Bronchial epithelial cell (primary cell): ENCODE data around the gene SPATA13. TPM values are rescaled to one million over a fixed set of nuclear protein-coding genes. Genes with fewer than 3 reads are reported as not detected.

ENCODE experiments used
- DNase-seq: peaks from one replicate; pipeline ENCODE4 v3.0.0-alpha.2; 2010; ENCODE audit warnings: low read depth
- FAIRE-seq: peaks from 2 replicates; lab custom pipeline; 2011; peaks lifted over from hg19 to GRCh38; lab: Jason Lieb, UNC
- H3K27me3 ChIP-seq: 2 replicates; pipeline ENCODE4 v1.5.1; 2011; ENCODE audit warnings: low read length; ENCODE audit not compliant: control insufficient read depth, insufficient read depth
- H3K36me3 ChIP-seq: 2 replicates; pipeline ENCODE4 v1.5.1; 2011; ENCODE audit warnings: low read length; ENCODE audit not compliant: control insufficient read depth, insufficient read depth
- H3K4me3 ChIP-seq: 2 replicates; pipeline ENCODE4 v1.5.1; 2011; ENCODE audit warnings: mild to moderate bottlenecking, low read depth, low read length, control low read depth
- total RNA-seq: library from RNA; depleted of rRNA; stranded (reverse); fragments of >200 nt; gene quantifications from 2 replicates; pipeline ENCODE4 v1.2.1, GENCODE V29; 2014
- TF ChIP-seq, protein P1 (sequence below): IDR thresholded peaks from 2 replicates; pipeline ENCODE4 v1.5.1; 2011; ENCODE audit warnings: mild to moderate bottlenecking, moderate library complexity, low read length, control low read depth, inconsistent platforms; ENCODE audit not compliant: insufficient read depth, severe bottlenecking

SPATA13 gene
- total RNA-seq, 1 donor from 2014 or later, result 2.1 TPM

DNA sequence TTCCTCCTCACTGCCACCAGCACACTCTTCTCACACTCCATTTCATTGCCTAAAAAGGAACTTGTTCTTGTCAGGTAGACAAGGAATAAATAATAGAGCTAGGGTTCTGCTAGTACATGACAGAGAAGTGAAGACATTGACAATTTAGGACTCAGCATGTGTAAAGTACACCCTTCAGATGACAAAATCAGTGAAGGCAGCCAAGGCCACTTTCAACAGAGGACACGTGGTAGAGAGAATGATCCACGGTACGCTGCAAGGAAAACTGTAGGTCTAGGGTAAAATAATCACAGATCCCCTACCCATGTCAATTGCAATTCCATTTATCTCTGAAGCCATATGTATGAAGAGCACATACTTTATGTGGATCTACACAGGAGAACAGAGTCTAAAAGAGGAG, 7.2 kb upstream of the SPATA13 start:
- no peak for FAIRE-seq
- TF ChIP-seq, protein P1, sequence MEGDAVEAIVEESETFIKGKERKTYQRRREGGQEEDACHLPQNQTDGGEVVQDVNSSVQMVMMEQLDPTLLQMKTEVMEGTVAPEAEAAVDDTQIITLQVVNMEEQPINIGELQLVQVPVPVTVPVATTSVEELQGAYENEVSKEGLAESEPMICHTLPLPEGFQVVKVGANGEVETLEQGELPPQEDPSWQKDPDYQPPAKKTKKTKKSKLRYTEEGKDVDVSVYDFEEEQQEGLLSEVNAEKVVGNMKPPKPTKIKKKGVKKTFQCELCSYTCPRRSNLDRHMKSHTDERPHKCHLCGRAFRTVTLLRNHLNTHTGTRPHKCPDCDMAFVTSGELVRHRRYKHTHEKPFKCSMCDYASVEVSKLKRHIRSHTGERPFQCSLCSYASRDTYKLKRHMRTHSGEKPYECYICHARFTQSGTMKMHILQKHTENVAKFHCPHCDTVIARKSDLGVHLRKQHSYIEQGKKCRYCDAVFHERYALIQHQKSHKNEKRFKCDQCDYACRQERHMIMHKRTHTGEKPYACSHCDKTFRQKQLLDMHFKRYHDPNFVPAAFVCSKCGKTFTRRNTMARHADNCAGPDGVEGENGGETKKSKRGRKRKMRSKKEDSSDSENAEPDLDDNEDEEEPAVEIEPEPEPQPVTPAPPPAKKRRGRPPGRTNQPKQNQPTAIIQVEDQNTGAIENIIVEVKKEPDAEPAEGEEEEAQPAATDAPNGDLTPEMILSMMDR, result no peak

DNA sequence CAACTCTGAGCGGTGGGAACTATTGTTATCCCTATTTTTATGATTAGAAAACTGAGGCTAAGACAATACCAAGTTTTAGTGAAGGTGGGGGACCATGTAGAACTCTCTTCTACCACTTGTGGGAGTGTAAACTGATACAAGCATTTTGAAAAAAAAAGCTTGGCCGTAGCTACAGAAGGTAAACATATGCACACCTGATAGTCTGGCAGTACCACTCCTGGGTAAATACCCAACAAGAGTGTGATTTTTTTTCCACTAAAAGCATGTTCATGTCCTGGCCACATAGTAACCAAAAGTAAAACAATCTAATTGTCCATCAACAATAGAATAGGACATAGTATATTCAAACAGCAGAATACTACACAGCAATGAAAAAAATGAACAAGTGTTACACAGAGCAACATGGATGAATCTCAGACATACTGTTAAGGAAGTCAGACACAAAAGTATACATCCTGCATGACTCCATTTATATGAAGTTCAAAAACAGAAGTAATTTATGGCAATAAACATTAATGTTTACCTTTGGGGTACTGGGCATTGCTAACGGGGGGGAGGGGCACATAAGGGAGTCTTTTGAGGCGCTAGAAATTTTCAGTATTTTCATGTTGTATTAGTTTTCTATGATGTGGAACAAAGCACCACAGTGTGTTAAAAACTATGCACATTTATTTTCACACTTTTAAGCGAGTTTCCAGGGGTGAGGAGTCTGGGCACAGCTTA, 6.4 kb upstream of the SPATA13 start:
- H3K36me3 ChIP-seq, result no peaks in the 10 kb centered on the region
- no peak overlapping the region for H3K4me3 ChIP-seq
- no peaks in the 10 kb centered on the region for H3K27me3 ChIP-seq
- DNase-seq (no peak), FAIRE-seq (no peak)
- TF ChIP-seq, protein P1, result no peak

More for the DNA sequence above, 7.2 kb upstream of the SPATA13 start:
- no peak overlapping the region for H3K4me3 ChIP-seq
- no peaks in the 10 kb centered on the region for H3K27me3 ChIP-seq
- DNase-seq, result no peak
- H3K36me3 ChIP-seq, result no peaks in the 10 kb centered on the region

DNA sequence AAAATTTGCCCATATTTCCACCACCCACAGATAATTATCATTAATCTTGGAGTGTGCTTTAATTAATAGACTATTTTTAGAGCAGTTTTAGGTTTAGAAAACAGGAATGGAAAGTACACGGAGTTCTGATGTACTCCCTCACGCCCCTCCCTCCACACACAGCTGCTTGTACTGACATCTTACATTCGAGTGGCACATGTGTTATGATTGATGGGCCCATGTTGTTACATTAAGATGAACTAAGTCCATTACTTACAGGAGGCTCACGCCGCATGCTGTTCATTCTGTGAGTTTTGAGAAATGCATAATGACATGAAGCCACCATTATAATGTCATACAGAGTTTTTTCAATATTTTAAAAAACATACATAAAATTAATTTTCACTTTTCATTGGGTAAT, 1.2 kb upstream of the SPATA13 start:
- Histone ChIP-seq H3K4me3 (no peak overlapping the region), H3K36me3 (no peaks in the 10 kb centered on the region), H3K27me3 (peaks cover 3% of the 10 kb centered on the region)
- DNase-seq, result no peak
- TF ChIP-seq, protein P1, result no peak
- no peak for FAIRE-seq

DNA sequence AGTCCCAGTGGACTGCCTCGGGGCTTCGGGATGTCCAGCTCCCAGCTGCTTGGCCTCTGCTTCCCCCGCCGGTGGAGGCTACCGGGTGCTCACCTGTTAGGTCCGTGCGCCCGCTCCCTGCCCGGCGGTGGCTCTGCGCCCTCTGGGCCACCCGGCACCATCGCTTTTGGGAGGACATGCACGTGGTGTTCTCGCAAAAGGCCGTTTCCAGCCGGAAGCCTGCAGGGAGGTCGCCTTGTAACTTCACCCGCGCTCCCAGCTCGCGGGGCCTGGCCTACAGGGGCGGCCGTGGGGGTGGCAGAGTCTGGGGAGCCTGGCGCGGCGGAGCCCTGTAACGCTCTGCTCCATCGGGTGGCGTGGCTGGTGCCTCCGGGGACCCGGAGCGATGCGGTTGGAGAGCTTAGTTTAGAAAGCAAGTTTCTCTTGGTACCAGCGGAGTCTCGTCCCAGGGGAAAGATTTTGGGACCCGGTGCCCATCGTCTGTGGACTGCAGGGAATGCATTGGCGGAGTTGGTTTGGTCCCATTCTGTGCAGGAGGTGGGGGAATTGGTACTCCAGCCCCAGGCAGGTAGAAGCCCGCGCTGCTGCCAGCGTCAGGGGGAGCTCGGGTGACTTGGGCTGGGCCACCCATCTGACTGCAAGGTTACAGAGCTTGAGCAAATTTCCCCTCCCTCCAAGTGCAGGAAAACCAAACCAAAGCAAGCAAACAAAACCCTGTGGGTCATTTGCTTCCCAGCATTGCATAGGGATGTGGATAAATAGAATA, 673 bp downstream of the SPATA13 start:
- TF ChIP-seq, protein P1, result no peak
- FAIRE-seq (no peak), DNase-seq (no peak)
- Histone ChIP-seq H3K4me3 (peak overlapping the region; percentile 67), H3K27me3 (peaks cover 3% of the 10 kb centered on the region), H3K36me3 (no peaks in the 10 kb centered on the region)

DNA sequence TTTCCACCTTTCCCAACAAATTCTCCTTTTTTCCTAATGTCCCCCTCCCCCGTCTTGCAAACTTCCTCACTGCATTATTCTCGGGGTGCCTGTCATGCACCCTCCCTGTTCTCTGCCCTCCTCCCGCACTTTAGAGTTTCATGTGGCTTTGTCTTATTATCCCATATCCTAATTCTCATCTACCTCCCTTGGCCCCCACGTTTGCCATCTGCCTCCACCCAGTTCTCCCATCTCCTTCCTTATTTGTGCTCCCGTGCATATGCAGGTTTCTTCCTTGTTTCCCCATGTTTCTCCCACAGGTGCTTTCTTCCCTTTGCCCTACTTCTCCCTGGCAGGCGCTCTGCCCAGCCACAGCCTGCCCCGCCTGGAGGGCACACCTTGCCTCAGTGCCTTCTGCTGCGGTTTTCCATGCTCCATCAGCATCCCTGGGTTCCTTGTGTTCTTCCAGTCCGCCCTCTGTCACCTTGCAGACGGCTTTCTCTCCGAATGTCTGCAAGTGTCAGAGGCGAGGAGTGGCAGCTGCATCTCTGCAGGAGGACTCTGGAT, 1.5 kb downstream of the SPATA13 start:
- Histone ChIP-seq H3K27me3 (peaks cover 3% of the 10 kb centered on the region), H3K4me3 (no peak overlapping the region), H3K36me3 (no peaks in the 10 kb centered on the region)
- TF ChIP-seq, protein P1, result no peak
- DNase-seq, result no peak
- FAIRE-seq, result no peak
